OCI-LY3 (cell line): ENCODE data around the gene C1orf87.

Experiments used
- H2AFZ ChIP-seq: fragments of 200-600, 300-600 bp; shearing (Covaris generic); 2 replicates; pipeline ENCODE4 v1.6.0; 2014; ENCODE audit warnings: antibody characterized with exemption, low read depth, low read length
- H3K27ac ChIP-seq: fragments of 200-600, 300-600 bp; sonication (generic); 2 replicates; pipeline ENCODE4 v1.5.1; 2014; ENCODE audit warnings: mild to moderate bottlenecking, low read length, moderate library complexity, mixed read lengths
- H3K27me3 ChIP-seq: fragments of 200-600, 300-600 bp; sonication (generic); 2 replicates; pipeline ENCODE4 v1.6.1; 2014; ENCODE audit warnings: low read depth, low read length, mixed read lengths
- H3K36me3 ChIP-seq: fragments of 200-600, 300-600 bp; sonication (generic); replicated peaks from 2 replicates; pipeline ENCODE3; 2014; ENCODE audit warnings: low read depth, low read length, mixed read lengths
- H3K4me1 ChIP-seq: fragments of 300-600, 200-600 bp; sonication (generic); 2 replicates; pipeline ENCODE4 v1.6.1; 2014; ENCODE audit warnings: low read length, mixed read lengths
- H3K4me2 ChIP-seq: fragments of 200-600, 300-600 bp; sonication (generic); 2 replicates; pipeline ENCODE4 v1.6.1; 2014; ENCODE audit warnings: low read length, mixed read lengths
- H3K4me3 ChIP-seq: fragments of 300-600, 200-600 bp; sonication (generic); 2 replicates; pipeline ENCODE4 v1.5.1; 2014; ENCODE audit warnings: antibody characterized with exemption, mild to moderate bottlenecking, low read length, moderate library complexity
- H3K79me2 ChIP-seq: fragments of 300-600, 200-600 bp; shearing (Covaris generic); 2 replicates; pipeline ENCODE4 v1.6.1; 2014; ENCODE audit warnings: mild to moderate bottlenecking, low read length, mixed read lengths
- H3K9ac ChIP-seq: fragments of 300-600, 200-600 bp; shearing (Covaris generic); 2 replicates; pipeline ENCODE4 v1.6.0; 2014; ENCODE audit warnings: mild to moderate bottlenecking, low read length, moderate library complexity
- H3K9me3 ChIP-seq: fragments of 200-600, 300-600 bp; shearing (Covaris generic); 2 replicates; pipeline ENCODE4 v1.6.1; 2014; ENCODE audit warnings: low read length, mixed read lengths; ENCODE audit not compliant: insufficient read depth
- H4K20me1 ChIP-seq: fragments of 200-600, 300-600 bp; sonication (generic); 2 replicates; pipeline ENCODE4 v1.6.1; 2016; ENCODE audit warnings: low read length, mixed read lengths; ENCODE audit not compliant: insufficient read depth
- EZH2phosphoT487 ChIP-seq: fragments of 200-600 bp; shearing (Covaris generic); IDR thresholded peaks from 2 replicates; pipeline ENCODE4 v1.6.1; 2018; ENCODE audit warnings: antibody characterized with exemption, mixed run types, low read depth
- TF ChIP-seq, protein P1 (sequence below): fragments of 200-600, 300-600 bp; sonication (generic); IDR thresholded peaks from 2 replicates; pipeline ENCODE4 v1.5.1; 2014; ENCODE audit warnings: antibody characterized with exemption, low read length, low read depth

Gene C1orf87, protein sequence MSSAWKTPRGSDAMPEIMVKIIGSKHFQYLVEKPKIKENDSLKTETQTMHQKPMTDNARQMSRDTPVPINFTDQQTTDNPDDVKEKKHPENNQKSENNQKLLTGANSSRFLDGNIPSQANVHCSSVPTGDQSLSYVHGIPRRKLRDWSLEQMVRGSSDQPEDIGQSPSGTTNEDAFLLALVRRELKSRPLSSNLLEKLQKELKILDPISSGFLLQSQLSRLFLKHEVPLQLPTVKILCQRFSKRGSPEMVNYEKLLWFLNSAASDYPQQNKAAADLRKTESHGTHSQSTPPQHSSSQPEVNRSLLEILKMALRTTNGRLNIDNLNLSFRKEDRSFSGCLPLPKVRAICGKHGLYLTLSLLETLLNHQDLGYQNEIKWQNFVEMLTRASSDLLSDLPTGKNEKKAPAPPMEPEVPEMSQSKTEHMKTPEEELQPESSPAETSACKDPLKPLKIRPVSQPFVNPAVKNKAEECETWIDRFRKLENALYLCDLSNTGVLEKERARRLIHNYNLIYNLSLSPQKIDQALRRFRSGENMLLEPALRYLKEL

DNA sequence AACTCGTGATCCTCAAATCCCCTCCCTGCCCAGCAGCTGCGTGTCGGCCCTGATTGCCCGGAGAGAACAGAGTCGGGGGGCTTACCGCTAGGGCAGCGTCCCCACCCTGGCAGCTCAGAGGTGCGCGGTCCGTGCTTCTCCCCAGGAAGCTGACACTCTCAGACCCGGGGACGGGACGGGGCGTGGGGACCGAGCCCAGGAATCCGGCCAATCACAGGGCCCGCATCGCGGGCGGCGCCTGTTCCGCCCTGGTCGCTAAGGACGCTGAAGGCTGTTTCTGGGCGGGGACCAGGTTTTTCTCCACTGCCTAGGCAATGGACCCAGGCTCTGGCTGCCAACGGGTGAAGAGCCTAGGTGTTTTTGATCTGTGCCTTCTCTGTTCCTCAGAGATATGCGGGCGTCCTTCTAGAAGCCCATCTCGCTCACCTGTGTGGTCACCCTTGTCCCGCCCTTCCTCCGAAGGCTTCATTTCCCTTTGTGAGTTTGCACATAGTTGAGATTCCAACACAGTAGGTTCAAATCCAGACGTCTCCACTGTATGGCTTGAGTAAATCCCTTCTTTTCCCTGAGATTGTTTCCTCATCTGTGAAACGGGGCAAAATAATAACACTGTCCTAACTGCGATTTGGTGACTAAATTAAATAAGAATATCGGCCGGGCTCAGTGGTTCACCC is at the start of gene C1orf87:
Gene C1orf87, minus strand, starts transcription at position 166 of the 674 bp plus-strand sequence. CDS start 1,127 bp downstream, outside the sequence.
- no peak within 1 kb of the TSS for H3K4me2 ChIP-seq
- no peaks in the 10 kb centered on the region for H3K9me3 ChIP-seq
- H3K9ac ChIP-seq: no peak within 1 kb of the TSS
- no peaks in the 10 kb centered on the region for H3K36me3 ChIP-seq
- no peak for TF ChIP-seq EZH2phosphoT487
- TF ChIP-seq, protein P1, sequence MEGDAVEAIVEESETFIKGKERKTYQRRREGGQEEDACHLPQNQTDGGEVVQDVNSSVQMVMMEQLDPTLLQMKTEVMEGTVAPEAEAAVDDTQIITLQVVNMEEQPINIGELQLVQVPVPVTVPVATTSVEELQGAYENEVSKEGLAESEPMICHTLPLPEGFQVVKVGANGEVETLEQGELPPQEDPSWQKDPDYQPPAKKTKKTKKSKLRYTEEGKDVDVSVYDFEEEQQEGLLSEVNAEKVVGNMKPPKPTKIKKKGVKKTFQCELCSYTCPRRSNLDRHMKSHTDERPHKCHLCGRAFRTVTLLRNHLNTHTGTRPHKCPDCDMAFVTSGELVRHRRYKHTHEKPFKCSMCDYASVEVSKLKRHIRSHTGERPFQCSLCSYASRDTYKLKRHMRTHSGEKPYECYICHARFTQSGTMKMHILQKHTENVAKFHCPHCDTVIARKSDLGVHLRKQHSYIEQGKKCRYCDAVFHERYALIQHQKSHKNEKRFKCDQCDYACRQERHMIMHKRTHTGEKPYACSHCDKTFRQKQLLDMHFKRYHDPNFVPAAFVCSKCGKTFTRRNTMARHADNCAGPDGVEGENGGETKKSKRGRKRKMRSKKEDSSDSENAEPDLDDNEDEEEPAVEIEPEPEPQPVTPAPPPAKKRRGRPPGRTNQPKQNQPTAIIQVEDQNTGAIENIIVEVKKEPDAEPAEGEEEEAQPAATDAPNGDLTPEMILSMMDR: no peak
- H3K27ac ChIP-seq: no peak within 1 kb of the TSS
- no peaks in the 10 kb centered on the region for H3K4me1 ChIP-seq
- H2AFZ ChIP-seq: no peak within 1 kb of the TSS
- H4K20me1 ChIP-seq: no peaks in the 10 kb centered on the region
- no peaks in the 10 kb centered on the region for H3K79me2 ChIP-seq
- no peaks in the 10 kb centered on the region for H3K27me3 ChIP-seq
- no peak within 1 kb of the TSS for H3K4me3 ChIP-seq

DNA sequence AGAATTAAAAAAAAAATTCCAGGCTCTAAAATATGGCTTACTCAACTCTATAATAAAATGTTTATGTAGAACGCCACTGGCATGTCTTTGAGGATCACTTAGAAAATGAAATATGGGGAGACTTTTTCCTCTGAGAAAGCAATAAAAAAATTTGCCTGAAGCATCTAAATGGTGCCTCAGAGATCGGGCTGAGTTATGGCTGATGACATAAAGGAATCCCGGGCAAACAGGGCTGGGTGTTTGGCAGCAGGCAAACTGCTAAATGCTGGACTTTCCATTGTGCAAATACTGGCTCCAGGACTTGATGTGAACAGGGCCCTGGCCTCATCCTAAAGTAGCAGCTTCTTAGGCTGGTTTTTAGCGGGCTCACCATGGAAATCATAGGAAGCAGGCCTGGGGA is 44.5 kb upstream of the C1orf87 start:
- Histone ChIP-seq H3K79me2 (no peaks in the 10 kb centered on the region), H3K27ac (no peak overlapping the region), H3K4me1 (no peaks in the 10 kb centered on the region), H3K27me3 (no peaks in the 10 kb centered on the region), H4K20me1 (no peaks in the 10 kb centered on the region), H3K4me2 (no peak overlapping the region), H3K4me3 (no peak overlapping the region), H3K9ac (no peak overlapping the region), H3K36me3 (no peaks in the 10 kb centered on the region), H2AFZ (no peak overlapping the region), H3K9me3 (no peaks in the 10 kb centered on the region)
- TF ChIP-seq, protein P1: no peak
- TF ChIP-seq EZH2phosphoT487: no peak

DNA sequence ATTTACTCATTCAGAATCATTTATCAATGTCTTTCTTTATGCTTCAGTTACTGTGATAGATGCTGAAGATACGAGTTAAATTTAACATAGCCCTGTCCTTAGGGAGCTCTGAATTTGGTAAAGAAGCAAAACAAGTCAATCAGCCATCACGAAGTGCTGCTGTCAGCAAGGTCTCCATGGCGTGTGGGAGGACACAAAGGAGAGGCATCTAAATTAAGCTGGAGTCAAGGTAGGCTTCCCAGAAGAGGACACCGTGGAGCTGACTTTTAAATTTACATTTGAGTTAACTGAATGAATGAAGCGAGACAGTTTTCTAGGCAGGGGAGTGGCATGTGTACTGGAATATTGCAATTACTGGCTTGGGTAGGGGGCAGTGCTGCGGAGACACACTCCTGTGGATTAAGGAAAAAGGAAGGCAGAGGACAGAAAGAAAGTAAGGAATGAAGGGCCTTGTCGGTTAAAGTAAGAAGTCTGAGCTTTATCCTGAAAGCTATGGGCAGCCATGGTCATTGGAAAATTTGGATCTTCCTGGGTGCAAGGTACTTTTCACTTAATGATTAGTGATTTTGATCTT is 41.3 kb upstream of the C1orf87 start:
- Histone ChIP-seq H3K36me3 (no peaks in the 10 kb centered on the region), H3K9me3 (no peaks in the 10 kb centered on the region), H4K20me1 (no peaks in the 10 kb centered on the region), H3K4me2 (no peak overlapping the region), H3K27me3 (no peaks in the 10 kb centered on the region), H3K27ac (no peak overlapping the region), H3K9ac (no peak overlapping the region), H3K4me3 (no peak overlapping the region), H2AFZ (no peak overlapping the region), H3K79me2 (no peaks in the 10 kb centered on the region), H3K4me1 (no peaks in the 10 kb centered on the region)
- TF ChIP-seq, protein P1: no peak
- TF ChIP-seq EZH2phosphoT487: no peak

DNA sequence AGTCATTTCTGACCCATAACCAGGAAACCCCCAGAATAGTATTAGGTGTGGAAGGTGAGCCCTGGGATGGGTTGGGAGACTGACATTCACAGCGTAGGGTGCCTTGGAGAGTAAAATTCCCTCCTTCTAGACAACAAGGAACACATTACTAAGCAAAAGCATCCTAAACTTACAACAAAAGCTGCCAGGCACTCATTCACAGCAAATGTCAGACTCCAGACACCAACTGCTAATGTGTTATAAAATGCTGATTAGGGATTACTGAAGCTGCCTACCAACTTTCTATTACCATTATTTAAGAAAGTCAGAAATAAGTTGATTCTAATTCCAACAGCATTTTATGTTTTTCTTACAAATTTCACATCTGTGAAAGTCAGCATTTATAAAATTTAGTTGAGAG is 40.0 kb upstream of the C1orf87 start:
- TF ChIP-seq EZH2phosphoT487: no peak
- TF ChIP-seq, protein P1: no peak
- Histone ChIP-seq H3K4me1 (no peaks in the 10 kb centered on the region), H3K9ac (no peak overlapping the region), H3K4me3 (no peak overlapping the region), H3K9me3 (no peaks in the 10 kb centered on the region), H3K27ac (no peak overlapping the region), H4K20me1 (no peaks in the 10 kb centered on the region), H3K36me3 (no peaks in the 10 kb centered on the region), H3K4me2 (no peak overlapping the region), H3K79me2 (no peaks in the 10 kb centered on the region), H3K27me3 (no peaks in the 10 kb centered on the region), H2AFZ (no peak overlapping the region)
